WTC11 (cell line): ENCODE results near the gene COL4A1. TPM values are rescaled to one million over a fixed set of nuclear protein-coding genes. Genes with fewer than 3 reads are reported as not detected.

ENCODE experiments used
- ATAC-seq: fragments of 200-7000 bp; cut with Tn5 transposase; 2 replicates; pipeline ENCODE4 v1.10.0; 2021; ENCODE audit warnings: mild to moderate bottlenecking, moderate library complexity
- CTCF ChIA-PET: fragments of 300-600 bp; sonication (Branson Sonifier 250); formaldehyde crosslinking; loops from one replicate; lab custom pipeline; 2021; ENCODE audit warnings: antibody characterized with exemption; lab: Charles Lee
- POLR2A ChIA-PET: fragments of 350-600 bp; sonication (Branson Sonifier 250); formaldehyde crosslinking; loops from one replicate; lab custom pipeline; 2021; ENCODE audit warnings: antibody characterized with exemption; lab: Charles Lee
- DNase-seq: peaks from one replicate; pipeline ENCODE4 v3.0.0; 2021; ENCODE audit warnings: low spot score
- H3K27ac Mint-ChIP-seq: 2 replicates; pipeline ENCODE4 v1.8.0; 2021; ENCODE audit warnings: mixed read lengths
- H3K27me3 Mint-ChIP-seq: 2 replicates; pipeline ENCODE4 v1.8.0; 2021; ENCODE audit warnings: low read depth, mild to moderate bottlenecking, moderate library complexity, mixed read lengths
- H3K36me3 Mint-ChIP-seq: 2 replicates; pipeline ENCODE4 v1.8.0; 2021; ENCODE audit warnings: mixed read lengths
- H3K4me1 Mint-ChIP-seq: 2 replicates; pipeline ENCODE4 v1.8.0; 2022; ENCODE audit warnings: mixed read lengths
- H3K4me3 Mint-ChIP-seq: 2 replicates; pipeline ENCODE4 v1.8.0; 2021; ENCODE audit warnings: mild to moderate bottlenecking, moderate library complexity, mixed read lengths
- H3K9me3 Mint-ChIP-seq: 2 replicates; pipeline ENCODE4 v1.8.0; 2021; ENCODE audit warnings: mixed read lengths
- AR ChIP-seq: fragments of 250-450 bp; sonication (Bioruptor Pico); IDR thresholded peaks from 2 replicates; pipeline ENCODE4 v1.9.0; 2021; ENCODE audit warnings: mild to moderate bottlenecking
- CBFB ChIP-seq: sonication (generic); formaldehyde crosslinking; IDR thresholded peaks from 2 replicates; pipeline ENCODE4 v1.8.1; 2022; ENCODE audit warnings: mild to moderate bottlenecking, low read depth, missing genetic modification reagents
- E2F1 ChIP-seq: sonication (generic); formaldehyde crosslinking; IDR thresholded peaks from 2 replicates; pipeline ENCODE4 v1.8.0; 2022; ENCODE audit warnings: mild to moderate bottlenecking, missing genetic modification reagents
- FOXP1 ChIP-seq: sonication (generic); formaldehyde crosslinking; IDR thresholded peaks from 2 replicates; pipeline ENCODE4 v1.8.0; 2022; ENCODE audit warnings: missing genetic modification reagents, mild to moderate bottlenecking, moderate library complexity, borderline replicate concordance
- HMGA2 ChIP-seq: fragments of 250-450 bp; sonication (Bioruptor Pico); IDR thresholded peaks from 2 replicates; pipeline ENCODE4 v1.4.0; 2021; ENCODE audit warnings: mild to moderate bottlenecking, moderate library complexity
- IRF1 ChIP-seq: sonication (generic); formaldehyde crosslinking; IDR thresholded peaks from 2 replicates; pipeline ENCODE4 v1.8.0; 2023; ENCODE audit warnings: missing genetic modification reagents
- JAZF1 ChIP-seq: fragments of 250-450 bp; sonication (Bioruptor Pico); IDR thresholded peaks from 2 replicates; pipeline ENCODE4 v1.9.0; 2021; ENCODE audit warnings: moderate library complexity, mild to moderate bottlenecking, inconsistent platforms
- JUN ChIP-seq: sonication (generic); formaldehyde crosslinking; IDR thresholded peaks from 2 replicates; pipeline ENCODE4 v1.8.0; 2023; ENCODE audit warnings: mild to moderate bottlenecking, missing genetic modification reagents
- MXD4 ChIP-seq: fragments of 250-450 bp; sonication (Bioruptor Pico); IDR thresholded peaks from 2 replicates; pipeline ENCODE4 v1.8.0; 2021; ENCODE audit warnings: mild to moderate bottlenecking, moderate library complexity, borderline replicate concordance
- NFYB ChIP-seq: sonication (generic); formaldehyde crosslinking; conservative IDR thresholded peaks from 2 replicates; pipeline ENCODE4 v1.8.0; 2022; ENCODE audit warnings: low read depth, missing genetic modification reagents
- NR2C2 ChIP-seq: sonication (generic); formaldehyde crosslinking; IDR thresholded peaks from 2 replicates; pipeline ENCODE4 v1.8.0; 2022; ENCODE audit warnings: mild to moderate bottlenecking, missing genetic modification reagents
- RELA ChIP-seq: sonication (generic); formaldehyde crosslinking; IDR thresholded peaks from 2 replicates; pipeline ENCODE4 v1.8.1; 2022; ENCODE audit warnings: missing genetic modification reagents, mild to moderate bottlenecking, borderline replicate concordance
- SMAD4 ChIP-seq: sonication (generic); formaldehyde crosslinking; IDR thresholded peaks from 2 replicates; pipeline ENCODE4 v1.8.0; 2022; ENCODE audit warnings: mild to moderate bottlenecking, missing genetic modification reagents
- TEAD1 ChIP-seq: sonication (generic); formaldehyde crosslinking; IDR thresholded peaks from 2 replicates; pipeline ENCODE4 v1.8.0; 2022; ENCODE audit warnings: mild to moderate bottlenecking, missing genetic modification reagents
- TEAD4 ChIP-seq: sonication (generic); formaldehyde crosslinking; IDR thresholded peaks from 2 replicates; pipeline ENCODE4 v1.8.0; 2022; ENCODE audit warnings: mild to moderate bottlenecking, missing genetic modification reagents
- ZNF219 ChIP-seq: sonication (generic); formaldehyde crosslinking; IDR thresholded peaks from 2 replicates; pipeline ENCODE4 v1.8.0; 2023; ENCODE audit warnings: missing genetic modification reagents, mild to moderate bottlenecking, borderline replicate concordance
- ZNF512 ChIP-seq: sonication (generic); formaldehyde crosslinking; IDR thresholded peaks from 2 replicates; pipeline ENCODE4 v1.8.1; 2022; ENCODE audit warnings: missing genetic modification reagents, borderline replicate concordance
- ZNF671 ChIP-seq: fragments of 250-450 bp; sonication (Bioruptor Pico); IDR thresholded peaks from 2 replicates; pipeline ENCODE4 v1.8.0; 2021; ENCODE audit warnings: mild to moderate bottlenecking
- total RNA-seq: library from RNA; stranded (reverse); gene quantifications from 3 replicates; pipeline ENCODE4 v1.2.3, GENCODE V29; 2021

Gene COL4A1
- total RNA-seq, 1 experiment from 2014 or later, result 89.6 TPM

- TF ChIP-seq AR (CRISPR knock-in tag) (no peak), TEAD1 (CRISPR knock-in tag) (no peak), HMGA2 (no peak), IRF1 (CRISPR knock-in tag) (no peak), JUN (CRISPR knock-in tag) (no peak), TEAD4 (CRISPR knock-in tag) (no peak), E2F1 (CRISPR knock-in tag) (no peak), JAZF1 (CRISPR knock-in tag) (no peak)
- TF ChIP-seq, all 79 proteins: peak for 0
These were observed 29.5 kb downstream of the COL4A1 start (continued) for GRCh38 chr13:110277357-110277975.

- H3K4me1 Mint-ChIP-seq, result peaks cover 9% of the 10 kb centered on the region
- H3K36me3 Mint-ChIP-seq, result no peaks in the 10 kb centered on the region
- ATAC-seq (no peak), DNase-seq (no peak)
- H3K9me3 Mint-ChIP-seq, result no peaks in the 10 kb centered on the region
- ChIA-PET CTCF (interaction anchor here (0.7 kb wide), 1 partner anchor 32 kb away, joined by 3 read pairs; no protein-coding TSS in a partner anchor), POLR2A (no interaction called here)
- H3K27me3 Mint-ChIP-seq, result no peaks in the 10 kb centered on the region
- H3K27ac Mint-ChIP-seq, result no peak overlapping the region
- TF ChIP-seq IRF1 (CRISPR knock-in tag), result no peak
- no peak for TF ChIP-seq ZNF512 (CRISPR knock-in tag)
- no peak for TF ChIP-seq ZNF219 (CRISPR knock-in tag)
- no peak for TF ChIP-seq FOXP1 (CRISPR knock-in tag)
- TF ChIP-seq ZNF671, result no peak
- no peak for TF ChIP-seq SMAD4 (CRISPR knock-in tag)
- TF ChIP-seq JUN (CRISPR knock-in tag), result no peak
- no peak for TF ChIP-seq NFYB
- no peak for TF ChIP-seq RELA (CRISPR knock-in tag)
- no peak for TF ChIP-seq CBFB (CRISPR knock-in tag)
- TF ChIP-seq MXD4 (CRISPR knock-in tag), result no peak
- no peak for TF ChIP-seq NR2C2 (CRISPR knock-in tag)
- no peak overlapping the region for H3K4me3 Mint-ChIP-seq
These were observed 30.4 kb downstream of the COL4A1 start for GRCh38 chr13:110276553-110276950.
